CD4-positive, alpha-beta T cell treated with Interleukin-10 for 1 hour (primary cell): ENCODE data around the gene SLC10A7.
"Not testable (repeated sequence)": the region's sequence is repeated elsewhere in the genome, so short reads cannot be mapped to it uniquely, and the experiment has no call there.

Experiments used
- DNase-seq: peaks from one replicate; pipeline ENCODE4 v3.0.0-alpha.2; 2020

Gene SLC10A7

DNA sequence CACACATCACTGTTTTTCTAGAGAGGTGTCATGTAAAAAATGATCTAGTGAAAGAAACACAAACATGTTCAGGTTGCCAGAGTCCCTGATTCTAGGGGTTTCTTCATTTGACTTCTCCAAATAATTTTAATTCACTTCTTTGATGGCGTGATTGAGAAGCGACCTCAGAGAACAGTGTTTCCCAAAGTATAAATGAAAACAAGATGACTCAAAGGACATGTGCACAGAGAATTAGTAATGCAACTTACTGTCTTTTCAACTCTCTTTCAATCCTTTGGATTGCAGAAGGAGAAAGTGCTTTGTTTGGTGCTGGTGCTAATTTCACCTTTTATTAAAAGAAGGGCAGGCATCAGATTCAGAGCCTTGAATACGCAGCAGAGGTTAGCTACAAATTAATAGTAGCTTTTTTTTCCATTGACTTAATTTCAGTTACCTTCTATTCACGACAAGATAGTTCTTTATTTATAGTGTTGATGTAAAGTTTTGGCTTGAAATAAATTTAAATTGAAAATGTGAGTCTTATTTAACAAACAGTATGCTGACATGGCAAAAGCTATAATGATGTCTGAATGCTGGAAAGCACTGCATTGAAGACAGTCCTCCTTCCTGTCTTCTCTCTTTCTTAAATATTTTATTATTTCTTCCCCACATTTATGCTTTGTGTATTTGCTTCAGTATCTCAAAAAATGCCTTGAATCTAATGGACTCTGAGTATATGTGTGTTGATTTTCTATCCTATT is 85.1 kb downstream of the SLC10A7 start:
- DNase-seq: no peak

DNA sequence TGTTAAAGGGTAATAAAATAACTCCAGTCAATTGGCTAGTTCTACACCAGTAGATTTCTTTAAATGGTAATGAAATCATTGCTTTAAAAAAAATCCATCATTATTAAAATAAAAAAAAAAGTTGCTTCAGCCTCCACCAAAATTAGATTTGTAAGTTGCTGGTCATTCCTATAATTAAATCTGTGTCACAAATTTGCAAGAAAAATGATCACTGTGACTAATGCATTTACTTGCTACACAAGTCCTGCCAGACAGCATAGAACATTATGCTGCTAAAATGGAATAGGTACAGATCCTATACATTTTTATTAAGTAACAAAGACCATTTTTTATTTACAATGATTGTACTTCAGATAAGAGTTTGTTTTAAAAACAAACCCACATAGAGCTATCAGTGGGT is 85.8 kb downstream of the SLC10A7 start:
- DNase-seq: no peak

DNA sequence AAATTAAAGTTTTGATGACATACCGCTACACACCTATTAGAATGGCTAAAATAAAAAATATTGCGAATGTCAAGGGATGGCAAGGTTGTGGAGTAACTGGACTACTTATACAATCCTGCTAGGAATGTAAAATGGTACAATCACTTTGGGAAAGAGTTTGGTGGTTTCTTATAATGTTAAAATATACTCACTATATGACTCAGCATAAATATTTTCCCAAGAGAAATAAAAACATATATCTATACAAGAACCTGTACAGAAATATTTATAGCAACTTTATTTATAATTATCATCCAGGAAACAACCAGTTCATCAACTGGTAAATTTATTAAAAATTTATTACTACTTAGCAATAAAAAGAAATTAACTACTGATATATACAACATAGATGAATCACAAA is 89.7 kb downstream of the SLC10A7 start:
- no peak for DNase-seq

DNA sequence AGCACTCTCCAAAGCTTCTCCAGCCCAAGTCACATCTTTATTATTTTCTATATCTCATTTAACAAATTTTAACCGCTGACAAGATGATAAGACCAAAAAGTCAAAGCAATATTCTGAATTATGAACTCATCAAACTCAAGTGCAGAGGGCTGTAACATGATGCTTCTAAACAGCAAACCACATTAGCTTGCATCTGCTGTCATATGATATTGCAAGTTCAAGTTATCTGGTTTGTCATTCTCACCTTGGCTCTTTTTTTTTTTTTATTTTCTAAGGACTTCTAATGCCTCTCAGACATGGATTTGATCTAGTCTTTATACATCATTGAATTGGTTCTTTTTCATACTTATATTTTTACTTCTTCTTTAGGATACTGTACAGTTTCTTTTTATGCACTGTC is 93.4 kb downstream of the SLC10A7 start:
- DNase-seq: no peak

- no peak for DNase-seq
Observed at GRCh38 chr4:146417822-146418221, 103.9 kb downstream of the SLC10A7 start.

- no peak for DNase-seq
Observed at GRCh38 chr4:146415829-146416228, 105.9 kb downstream of the SLC10A7 start.

DNA sequence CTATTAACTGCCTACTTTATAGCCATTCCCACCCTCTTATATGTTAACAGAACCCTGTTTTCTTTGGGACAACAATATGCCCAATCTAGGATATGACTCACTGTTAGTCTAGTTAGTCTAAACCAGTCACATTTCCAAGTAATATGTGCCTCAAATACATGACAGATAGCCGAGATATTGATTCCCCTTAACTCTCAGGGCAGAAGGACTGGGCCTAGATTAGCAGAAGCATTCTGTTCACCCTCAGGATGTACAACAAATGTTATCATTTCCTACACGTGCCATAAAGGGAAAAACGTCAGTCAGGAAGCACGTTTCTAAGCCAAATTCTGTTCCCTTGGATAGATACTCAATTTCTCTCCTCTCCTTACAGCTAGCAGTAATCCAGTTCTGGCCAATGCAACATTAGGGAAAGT is 114.1 kb downstream of the SLC10A7 start:
- no peak for DNase-seq

DNA sequence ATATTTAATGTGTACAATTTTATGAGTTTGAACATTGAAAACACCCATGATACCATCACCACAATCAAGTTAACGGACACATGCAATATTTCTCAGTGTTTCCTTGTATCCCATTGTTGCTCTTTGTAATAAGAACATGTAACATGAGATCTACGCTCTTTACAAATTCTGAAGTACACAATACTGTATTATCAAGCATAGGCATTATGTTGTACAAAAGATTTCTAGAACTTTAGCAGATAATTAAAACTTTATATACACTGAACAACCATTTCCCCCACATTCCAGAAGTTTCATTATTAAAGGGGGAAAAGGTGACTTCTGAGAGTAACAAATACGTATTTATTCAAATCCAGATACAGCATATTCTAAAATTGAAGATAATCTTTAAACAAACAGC is 114.5 kb downstream of the SLC10A7 start:
- no peak for DNase-seq

GRCh38 chr4:146401274-146401673 is 120.5 kb downstream of the SLC10A7 start:
- DNase-seq: no peak

- no peak for DNase-seq
Observed at GRCh38 chr4:146398896-146399445, 122.8 kb downstream of the SLC10A7 start.

GRCh38 chr4:146398404-146398803 is 123.3 kb downstream of the SLC10A7 start:
- DNase-seq: no peak

- DNase-seq: no peak
Observed at GRCh38 chr4:146389561-146389960, 132.2 kb downstream of the SLC10A7 start.

DNA sequence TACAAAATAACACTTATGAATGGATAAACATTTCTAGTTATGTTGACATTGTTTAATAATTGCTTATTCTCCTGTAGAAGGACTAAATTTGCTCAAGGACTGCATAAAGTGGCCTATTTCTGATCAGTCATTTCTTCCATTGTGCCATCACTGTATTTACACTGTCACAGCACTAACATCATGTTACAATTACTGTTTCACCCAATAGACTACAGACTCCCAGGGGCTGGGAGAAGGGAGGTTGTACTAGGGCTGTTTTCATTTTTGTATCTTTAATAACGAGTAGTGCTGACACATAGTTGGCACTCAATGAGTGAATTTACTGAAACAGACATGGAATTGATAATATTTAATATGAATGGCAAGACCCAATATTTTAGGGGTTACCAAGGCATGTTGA is 139.5 kb downstream of the SLC10A7 start:
- DNase-seq: no peak

- DNase-seq: no peak
Observed at GRCh38 chr4:146381263-146381872, 140.4 kb downstream of the SLC10A7 start.

DNA sequence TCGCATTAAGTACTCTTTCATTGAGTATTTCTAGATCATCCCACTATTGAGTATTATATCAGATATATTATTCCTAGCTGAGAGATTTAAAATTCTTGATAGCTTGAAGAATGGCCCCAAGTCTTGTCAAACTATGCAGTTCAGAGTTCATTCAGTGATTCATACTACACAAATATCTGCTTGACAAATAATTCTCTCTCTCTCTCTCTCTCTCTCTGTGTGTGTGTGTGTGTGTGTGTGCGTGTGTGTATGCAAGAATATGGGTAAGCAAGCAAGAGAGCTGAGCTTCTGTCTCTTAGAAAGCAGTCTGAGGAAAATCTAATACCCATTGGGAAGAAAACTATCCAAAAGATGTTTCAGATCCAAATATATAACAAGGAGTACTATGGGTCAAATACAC is 142.0 kb downstream of the SLC10A7 start:
- no peak for DNase-seq

GRCh38 chr4:146371812-146372211 is 149.9 kb downstream of the SLC10A7 start:
- DNase-seq: no peak

- DNase-seq: no peak
Observed at GRCh38 chr4:146370841-146371240, 150.9 kb downstream of the SLC10A7 start.

GRCh38 chr4:146369446-146369845 is 152.3 kb downstream of the SLC10A7 start:
- no peak for DNase-seq

- DNase-seq: no peak
Observed at GRCh38 chr4:146368209-146368608, 153.5 kb downstream of the SLC10A7 start.

DNA sequence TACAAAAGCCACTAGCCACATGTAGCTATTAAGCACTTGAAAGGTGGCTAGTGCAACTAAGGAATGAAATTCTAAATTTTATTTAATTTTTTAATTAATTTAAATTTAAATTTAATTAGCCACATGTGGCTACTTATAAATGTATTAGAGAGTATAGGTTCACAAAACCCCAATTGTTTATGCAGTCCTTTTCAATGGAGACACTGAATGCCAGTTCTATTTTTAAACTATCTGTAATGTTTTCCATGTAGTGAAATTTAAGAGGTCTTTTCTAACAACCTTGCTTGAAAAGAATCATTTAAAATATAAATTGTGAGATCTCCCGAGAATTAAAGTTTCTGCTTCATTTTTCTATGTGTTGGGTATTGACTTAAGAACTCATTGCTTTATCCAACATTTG is 154.4 kb downstream of the SLC10A7 start:
- DNase-seq: no peak

- DNase-seq: no peak
Observed at GRCh38 chr4:146359771-146360170, 162.0 kb downstream of the SLC10A7 start.

GRCh38 chr4:146350114-146350513 is 171.6 kb downstream of the SLC10A7 start:
- DNase-seq: not testable (repeated sequence)

- DNase-seq: no peak
Observed at GRCh38 chr4:146349306-146349705, 172.4 kb downstream of the SLC10A7 start.

DNA sequence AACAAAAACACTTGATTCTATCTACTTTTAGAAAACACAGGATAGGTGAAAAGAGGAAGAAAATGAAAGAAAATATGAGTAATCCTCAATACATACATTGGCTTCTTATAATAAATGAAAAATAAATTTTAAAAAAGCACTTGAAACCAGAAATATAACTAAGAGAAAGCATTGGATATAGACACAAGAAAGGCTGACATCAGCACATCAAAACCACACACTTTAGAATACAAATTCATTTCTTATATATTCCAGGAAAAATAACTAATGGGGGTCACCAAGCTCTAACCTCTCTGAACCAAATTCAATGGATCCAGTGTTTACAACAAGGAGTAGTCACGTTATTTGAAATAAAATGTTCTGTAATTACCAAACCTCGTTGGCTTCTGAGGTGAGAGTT is 173.9 kb downstream of the SLC10A7 start:
- DNase-seq: no peak

DNA sequence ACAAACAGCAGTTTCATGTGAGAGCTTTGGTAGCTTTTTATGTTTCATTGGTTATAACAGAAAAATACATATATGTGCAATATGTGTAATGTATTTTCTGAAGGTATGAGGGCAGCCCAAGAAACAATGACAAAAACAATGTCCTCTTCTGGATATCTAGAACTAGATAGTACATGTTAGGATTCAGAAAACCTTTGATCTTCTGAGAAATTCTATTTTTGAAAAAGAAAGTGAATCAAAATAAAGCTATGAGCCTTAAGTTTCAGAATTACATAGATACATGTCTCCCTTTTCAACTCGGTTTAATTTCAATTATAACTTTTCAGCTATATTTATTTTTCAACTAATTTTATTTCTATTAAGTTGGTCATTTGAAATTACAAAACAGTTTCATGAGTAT is 175.5 kb downstream of the SLC10A7 start:
- no peak for DNase-seq
